Measurements from ENCODE around the gene TCFL5. TPM values are rescaled to one million over a fixed set of nuclear protein-coding genes. Genes with fewer than 3 reads are reported as not detected.

Gene TCFL5
- total RNA-seq, 1 donor from 2014 or later, result 8.2 TPM

- ATAC-seq (no peak), DNase-seq (no peak)
- no peak for TF ChIP-seq CTCF (IDR thresholded peaks at IDR 0.05)
- H3K27me3 ChIP-seq (ENCODE audit: low read depth), result peaks cover 62% of the 10 kb centered on the region
- H3K9me3 ChIP-seq, result no peaks in the 10 kb centered on the region
- peaks cover 8% of the 10 kb centered on the region for H3K36me3 ChIP-seq
- H3K4me3 ChIP-seq, result no peak overlapping the region
- peaks cover 29% of the 10 kb centered on the region for H3K4me1 ChIP-seq
- intact Hi-C loops (cut with DNase I), result no loop called here
- no peak overlapping the region for H3K27ac ChIP-seq
Observed at GRCh38 chr20:62817975-62818591, 43.5 kb downstream of the TCFL5 start.

DNA sequence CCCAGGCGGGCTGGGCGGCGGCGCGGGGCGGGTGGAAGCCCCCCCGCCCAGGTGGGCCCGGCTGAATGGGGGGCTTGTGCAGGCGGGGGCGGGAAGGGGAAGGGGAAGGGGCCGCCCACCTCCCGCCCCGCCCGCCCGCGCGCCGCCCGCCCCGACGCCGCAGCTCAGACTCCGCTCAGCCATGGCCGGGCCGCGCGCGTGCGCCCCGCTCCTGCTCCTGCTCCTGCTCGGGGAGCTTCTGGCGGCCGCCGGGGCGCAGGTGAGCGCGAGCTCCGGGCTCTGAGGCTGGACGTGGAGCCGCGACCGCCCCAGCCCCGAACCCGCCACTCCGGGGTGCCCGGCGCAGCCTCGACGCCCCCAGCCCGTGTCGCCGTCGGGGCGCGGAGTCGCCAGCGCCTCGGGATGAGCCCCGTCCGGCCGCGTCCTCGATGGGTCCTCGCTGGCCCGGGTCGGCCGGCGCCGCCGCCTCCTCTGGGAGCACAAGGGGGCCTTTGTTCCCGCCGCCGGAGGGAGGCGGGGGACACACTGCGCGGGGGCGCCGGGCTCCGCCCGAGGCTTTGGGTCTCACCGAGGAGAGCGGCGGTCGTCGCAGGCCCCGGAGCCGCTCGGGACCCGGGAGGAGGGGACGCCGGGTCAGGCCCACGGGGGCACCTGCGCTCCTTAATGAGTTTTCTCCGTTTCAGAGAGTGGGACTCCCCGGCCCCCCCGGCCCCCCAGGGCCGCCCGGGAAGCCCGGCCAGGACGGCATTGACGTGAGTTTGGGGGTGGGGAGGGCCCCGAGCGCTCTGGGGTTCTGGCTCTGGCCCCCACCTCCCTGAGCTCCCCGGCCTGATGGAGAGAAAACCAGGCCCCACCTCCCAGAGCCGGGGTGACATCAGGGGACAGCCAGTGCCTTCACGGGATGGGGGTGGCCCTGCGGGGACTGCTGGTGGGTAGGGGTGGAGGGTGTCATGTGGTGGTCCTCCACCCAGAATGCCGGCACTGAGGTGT, 44.4 kb downstream of the TCFL5 start, which contains the start of gene COL9A3:
TSS of gene COL9A3 (plus strand) at position 167 of the 990 bp plus-strand sequence. CDS start at position 182, 15 bp downstream.
- H3K27ac ChIP-seq, result no peak within 1 kb of the TSS
- H3K9me3 ChIP-seq, result no peaks in the 10 kb centered on the region
- intact Hi-C loops (cut with DNase I), result no loop called here
- H3K4me3 ChIP-seq, result peak within 1 kb of the TSS; percentile 29
- peaks cover 16% of the 10 kb centered on the region for H3K36me3 ChIP-seq
- ATAC-seq (no peak), DNase-seq (no peak)
- H3K27me3 ChIP-seq (ENCODE audit: low read depth), result peaks cover 62% of the 10 kb centered on the region
- TF ChIP-seq CTCF (IDR thresholded peaks at IDR 0.05), result no peak
- H3K4me1 ChIP-seq, result peaks cover 29% of the 10 kb centered on the region

GRCh38 chr20:62816031-62816883, 45.4 kb downstream of the TCFL5 start:
- Histone ChIP-seq H3K36me3 (peaks cover 26% of the 10 kb centered on the region), H3K27me3 (ENCODE audit: low read depth) (peaks cover 62% of the 10 kb centered on the region), H3K4me3 (peak overlapping the region; percentile 29), H3K27ac (no peak overlapping the region), H3K9me3 (no peaks in the 10 kb centered on the region), H3K4me1 (peaks cover 29% of the 10 kb centered on the region)
- no peak for ATAC-seq
- intact Hi-C loops (cut with DNase I), result no loop called here
- no peak for DNase-seq
- TF ChIP-seq CTCF (IDR thresholded peaks at IDR 0.05), result no peak

DNA sequence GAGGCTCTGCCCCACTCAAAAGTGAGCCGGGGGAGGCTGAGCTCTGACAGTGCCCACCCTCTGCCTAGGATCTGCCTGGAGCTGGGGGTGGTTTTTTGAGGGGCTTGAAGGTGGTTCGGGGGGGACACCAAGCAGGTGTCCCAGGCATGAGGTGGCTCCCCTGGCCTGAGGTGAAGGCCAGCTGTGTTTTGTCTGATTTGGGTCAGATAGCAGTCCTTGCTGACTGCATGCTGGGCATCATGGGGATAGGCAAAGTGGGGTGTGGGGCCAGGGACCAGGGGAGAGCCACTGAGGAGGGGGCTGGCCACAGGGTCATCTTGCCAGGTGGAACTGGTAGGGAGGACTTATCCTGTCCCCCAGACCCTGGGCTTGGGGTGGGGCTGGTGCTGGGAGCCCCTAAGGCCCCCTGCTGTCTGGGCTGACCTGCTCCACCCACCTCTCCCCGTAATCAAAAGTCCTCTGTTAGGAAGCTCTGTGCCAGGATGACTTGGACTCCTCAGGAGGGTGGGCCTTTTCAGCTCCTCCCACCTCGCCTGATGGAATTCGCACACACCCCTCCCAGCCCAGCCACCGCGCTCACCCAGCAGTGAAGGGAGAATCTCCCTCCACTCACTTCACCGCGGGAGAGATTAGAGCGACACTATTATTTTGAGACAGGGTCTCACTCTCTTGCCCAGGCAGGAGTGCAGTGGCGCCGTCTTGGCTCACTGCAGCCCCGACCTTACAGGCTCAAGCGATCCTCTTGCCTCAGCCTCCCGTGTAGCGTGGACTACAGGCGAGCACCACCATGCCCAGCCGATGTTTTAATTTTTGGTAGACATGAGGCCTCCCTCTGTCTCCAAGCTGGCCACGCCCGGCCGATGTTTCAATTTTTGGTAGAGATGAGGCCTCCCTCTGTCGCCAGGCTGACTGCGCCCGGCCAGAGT, 46.3 kb downstream of the TCFL5 start:
- DNase-seq (no peak), ATAC-seq (peak; percentile 2 to 34)
- no peaks in the 10 kb centered on the region for H3K9me3 ChIP-seq
- TF ChIP-seq CTCF (IDR thresholded peaks at IDR 0.05), result no peak
- peaks cover 58% of the 10 kb centered on the region for H3K27me3 ChIP-seq (ENCODE audit: low read depth)
- H3K4me3 ChIP-seq, result no peak overlapping the region
- H3K27ac ChIP-seq, result no peak overlapping the region
- peaks cover 35% of the 10 kb centered on the region for H3K36me3 ChIP-seq
- H3K4me1 ChIP-seq, result peaks cover 29% of the 10 kb centered on the region
- intact Hi-C loops (cut with DNase I), result no loop called here
